HG03439 (cell line): ENCODE results near the gene TMEM220.
"Not testable (repeated sequence)": the region's sequence is repeated elsewhere in the genome, so short reads cannot be mapped to it uniquely, and the experiment has no call there.

Source experiments
- ATAC-seq: cut with Tn5 transposase; IDR thresholded peaks from one replicate; pipeline ENCODE4 v1.9.1; 2021; ENCODE audit warnings: mild to moderate bottlenecking, moderate library complexity; ENCODE audit not compliant: unreplicated experiment

The TMEM220 gene

DNA sequence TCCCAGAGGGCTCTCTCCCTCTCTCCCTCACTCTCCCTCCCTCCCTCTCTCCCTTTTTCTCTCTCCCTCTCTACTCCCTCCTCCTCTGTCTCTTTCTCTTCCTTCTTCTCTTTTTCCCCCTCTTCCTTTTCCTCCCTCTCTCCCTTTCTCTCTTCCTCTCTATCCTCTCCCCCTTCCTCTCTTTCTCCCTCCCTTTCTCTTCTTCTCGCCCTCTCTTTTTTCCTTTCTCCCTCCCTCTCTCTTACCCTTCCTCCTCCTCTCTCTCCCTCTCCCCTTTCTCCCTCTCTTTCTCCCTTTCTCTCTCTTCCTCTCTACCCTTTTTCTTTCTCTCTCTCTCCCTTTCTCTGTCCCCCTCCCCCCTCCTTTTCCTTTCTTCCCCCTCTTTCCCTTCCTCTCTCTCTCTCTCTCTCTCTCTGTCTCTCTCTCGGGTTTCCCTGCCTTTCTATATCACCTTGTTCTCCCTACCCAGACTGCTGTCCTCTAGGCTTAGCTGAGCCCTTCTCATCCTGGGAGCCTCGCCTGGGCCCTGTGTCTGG lies 25.8 kb upstream of the TMEM220 start:
- ATAC-seq: no peak

DNA sequence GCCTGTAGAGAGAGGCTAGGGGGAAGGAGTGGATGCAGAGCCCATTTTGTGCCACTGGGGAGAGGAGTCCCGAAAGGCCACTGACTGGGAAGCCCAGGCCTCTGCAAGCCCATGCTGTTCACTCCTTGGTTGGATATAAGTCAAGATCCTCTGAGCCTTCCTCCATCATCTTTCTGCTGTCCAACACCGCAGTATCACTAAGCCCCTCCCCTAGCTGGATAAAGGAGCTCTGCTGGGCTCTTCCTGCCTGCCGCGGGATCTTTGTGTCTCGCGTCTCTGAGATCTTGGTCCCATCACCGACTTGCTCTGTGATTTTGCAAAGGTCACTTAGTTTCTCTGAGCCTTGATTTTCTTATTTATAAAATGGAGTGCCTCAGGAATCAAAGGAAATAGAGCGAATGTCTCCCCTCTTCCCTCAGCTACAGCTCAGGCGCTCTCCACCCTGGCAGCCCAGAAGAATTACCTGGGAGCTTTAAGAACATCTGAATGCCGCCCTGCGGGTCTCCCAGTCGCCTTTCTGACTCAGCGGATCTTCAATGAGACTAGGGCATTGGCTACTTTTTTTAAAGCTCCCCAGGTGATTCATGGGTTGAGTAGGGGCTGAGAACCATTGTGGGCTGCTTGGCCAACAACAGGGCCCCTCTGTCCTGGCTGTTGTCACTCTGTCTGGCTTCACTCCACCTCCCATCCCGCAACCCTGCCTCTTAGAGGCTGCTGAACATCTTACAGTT lies 25.2 kb upstream of the TMEM220 start:
- ATAC-seq: no peak

DNA sequence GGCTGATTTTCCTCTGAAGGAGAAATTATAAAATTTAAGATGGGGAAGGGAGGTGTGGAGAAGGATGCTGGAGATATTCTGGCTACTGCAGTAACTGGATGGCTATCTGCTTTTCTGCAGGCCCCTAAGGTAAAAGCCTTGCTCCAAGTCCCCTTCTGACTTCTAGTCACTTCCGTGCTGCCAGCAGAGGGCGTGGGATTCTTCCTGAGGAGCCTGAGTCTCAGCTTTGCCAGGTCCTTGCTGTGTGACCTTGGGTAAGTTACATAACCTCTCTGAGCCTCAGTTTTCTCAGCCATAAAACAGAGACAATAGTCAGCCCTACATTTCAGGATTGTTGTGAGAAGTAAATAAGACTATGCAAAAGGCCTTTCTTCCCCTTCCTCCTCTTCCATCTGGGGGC lies 24.3 kb upstream of the TMEM220 start:
- ATAC-seq: no peak

DNA sequence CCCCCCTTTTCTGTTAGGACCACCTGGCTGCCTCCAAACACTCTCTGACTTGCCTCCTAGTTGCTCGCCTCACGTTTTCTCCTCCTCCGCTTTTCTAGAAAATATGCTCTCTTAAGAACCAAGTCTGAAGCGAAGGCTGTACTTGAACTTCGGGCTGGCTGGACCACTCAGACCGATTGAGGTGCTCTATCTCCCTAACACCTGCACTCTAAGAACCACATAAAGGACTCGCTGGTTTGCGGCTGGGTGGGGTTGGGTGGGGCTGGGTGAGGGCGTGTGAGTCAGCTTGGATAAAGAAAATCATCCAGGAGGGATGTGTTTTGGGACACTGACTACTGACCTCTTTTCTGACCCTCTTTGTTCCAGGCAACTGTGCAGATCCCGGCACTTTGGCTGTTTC lies 22.9 kb upstream of the TMEM220 start:
- no peak for ATAC-seq

DNA sequence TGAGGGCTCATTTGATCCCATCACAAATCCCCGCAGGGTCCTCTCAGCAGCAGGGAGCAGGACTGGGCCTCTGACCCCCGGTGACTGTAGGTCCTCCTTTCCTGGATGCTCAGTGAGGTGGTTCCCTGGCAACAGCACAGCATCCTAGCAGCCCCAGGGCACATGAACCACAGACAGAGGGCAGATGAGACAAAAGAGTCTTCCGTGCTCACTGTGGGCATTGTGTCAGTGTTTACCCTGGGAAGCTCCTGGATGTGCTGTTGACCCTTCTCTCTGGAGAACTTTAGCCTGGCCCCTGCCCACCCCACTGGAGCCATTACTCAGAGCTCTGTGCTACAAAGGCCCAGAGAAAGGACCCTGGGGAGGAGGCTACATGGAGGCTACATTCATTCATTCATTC lies 21.7 kb upstream of the TMEM220 start:
- no peak for ATAC-seq

DNA sequence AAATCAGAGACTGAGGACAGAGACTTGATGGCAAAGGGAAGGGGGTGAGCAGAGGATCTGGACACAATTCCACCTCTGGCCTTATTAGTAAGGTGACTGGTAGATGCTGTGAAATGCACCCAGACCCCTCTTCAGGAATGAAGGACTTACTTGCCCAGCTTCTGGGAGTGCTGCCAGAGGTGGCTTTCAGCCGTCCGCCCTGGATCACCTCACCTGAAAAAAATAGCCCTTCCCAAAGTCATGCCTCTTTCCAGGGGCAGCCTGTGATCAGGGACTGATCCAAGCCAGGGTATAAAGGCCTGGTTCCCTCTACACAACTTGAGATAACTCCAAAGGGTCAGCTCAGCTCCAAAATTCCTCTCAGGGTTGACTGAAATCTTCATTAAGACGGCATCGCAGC lies 20.4 kb upstream of the TMEM220 start:
- ATAC-seq: no peak

DNA sequence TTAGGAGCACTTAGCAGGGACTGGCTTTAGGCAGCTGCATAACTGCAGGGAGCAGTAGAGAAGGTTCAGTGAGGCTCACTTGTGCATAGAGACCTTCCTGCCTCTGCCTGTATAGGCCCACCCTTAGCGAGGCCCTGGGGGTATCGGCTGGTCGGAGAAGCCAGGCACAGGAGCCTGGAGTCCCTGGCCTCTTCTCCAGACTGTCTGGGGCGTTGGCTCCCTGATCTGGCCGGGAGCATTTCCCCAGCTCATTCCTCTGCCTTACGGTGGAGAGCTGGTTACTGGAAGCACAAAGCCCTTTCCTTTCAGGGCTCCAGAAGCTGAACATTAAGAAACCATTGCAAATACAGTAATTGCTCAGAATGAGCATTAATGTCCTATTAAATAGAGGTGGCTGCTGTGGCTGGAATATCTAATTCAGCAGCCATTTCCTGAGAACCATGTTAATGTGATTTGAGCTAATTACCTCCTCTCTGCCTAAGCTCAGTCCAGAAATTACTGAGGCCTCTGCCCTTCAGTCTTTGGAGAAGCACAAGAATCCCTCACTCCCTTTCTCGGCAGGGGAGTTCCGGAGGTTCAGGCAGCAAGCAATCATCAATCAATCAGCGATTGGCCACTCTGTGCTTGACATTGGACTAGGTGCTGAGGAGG lies 18.8 kb upstream of the TMEM220 start:
- no peak for ATAC-seq

DNA sequence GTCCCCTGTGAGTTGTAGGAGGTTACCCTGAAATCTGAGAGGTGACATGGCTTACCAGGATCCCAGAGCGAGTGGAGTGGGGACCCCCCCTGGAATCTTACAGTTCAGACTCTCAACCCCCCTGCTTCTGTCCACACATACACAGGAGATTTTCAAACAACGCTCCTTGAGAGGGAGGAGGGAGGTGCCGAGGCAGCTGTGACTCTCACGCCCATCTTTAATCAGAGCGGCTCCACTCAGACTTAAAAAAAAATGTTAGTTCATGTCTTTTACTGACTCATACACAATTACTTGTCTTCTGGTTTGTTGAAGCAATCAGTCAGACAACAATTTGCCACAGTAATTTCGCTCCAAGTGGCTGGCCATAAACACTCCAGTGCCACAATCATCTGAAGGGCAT lies 15.4 kb upstream of the TMEM220 start:
- ATAC-seq: no peak

DNA sequence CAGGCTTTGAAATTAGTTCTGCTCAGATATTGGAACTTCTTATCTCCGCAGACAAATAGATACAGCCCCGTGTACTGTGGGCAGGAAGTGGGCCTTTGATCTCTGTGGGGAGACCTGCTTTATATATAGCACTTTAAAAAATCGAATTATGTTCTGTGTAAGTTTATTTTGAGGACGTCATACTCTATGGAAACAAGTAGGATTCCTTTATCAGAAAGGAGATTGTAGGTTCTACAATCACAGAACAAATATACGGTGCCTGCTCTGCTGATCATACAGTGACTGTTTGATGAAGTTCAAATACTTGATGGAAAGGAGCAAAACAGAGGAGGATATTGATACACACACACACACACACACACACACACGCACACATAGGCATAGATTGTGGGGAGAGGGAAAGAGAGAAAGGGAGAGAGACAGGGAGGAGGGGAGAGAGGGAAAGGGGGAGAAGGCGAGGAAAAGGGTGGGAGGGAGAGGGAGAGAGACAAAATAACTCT lies 14.7 kb upstream of the TMEM220 start:
- no peak for ATAC-seq

DNA sequence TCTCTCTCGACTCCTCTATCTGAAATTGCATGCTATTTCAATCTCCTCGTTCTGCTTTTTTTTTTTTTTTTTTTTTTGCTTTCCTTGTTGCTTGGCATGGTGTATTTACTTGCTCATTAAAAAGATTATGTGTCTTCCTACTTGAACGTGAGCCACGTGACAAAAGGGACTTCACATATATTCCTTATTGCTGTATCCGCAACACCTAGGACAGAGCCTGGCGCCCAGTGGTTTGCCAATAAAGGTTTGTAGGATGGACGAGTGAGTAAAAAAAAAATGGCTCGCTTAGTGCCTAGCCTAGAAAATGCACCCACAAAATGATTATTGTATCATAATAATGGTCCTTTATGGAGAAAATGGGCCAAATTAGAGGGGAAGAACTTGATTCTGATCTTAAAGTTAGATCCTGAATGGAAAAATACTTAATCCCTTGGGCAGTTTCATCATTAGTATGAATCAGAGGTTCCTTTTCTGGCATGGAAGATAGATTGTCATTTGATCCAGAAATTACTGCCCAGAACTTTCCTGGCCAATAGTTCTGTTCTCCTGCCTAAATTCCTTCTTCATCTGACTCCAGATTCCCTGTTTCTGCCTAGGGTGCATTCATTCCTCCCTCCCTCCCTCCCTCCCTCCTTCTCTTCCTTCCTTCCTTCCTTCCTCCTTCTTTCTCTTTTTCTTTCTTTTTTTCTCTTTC lies 13.6 kb upstream of the TMEM220 start:
- no peak for ATAC-seq

DNA sequence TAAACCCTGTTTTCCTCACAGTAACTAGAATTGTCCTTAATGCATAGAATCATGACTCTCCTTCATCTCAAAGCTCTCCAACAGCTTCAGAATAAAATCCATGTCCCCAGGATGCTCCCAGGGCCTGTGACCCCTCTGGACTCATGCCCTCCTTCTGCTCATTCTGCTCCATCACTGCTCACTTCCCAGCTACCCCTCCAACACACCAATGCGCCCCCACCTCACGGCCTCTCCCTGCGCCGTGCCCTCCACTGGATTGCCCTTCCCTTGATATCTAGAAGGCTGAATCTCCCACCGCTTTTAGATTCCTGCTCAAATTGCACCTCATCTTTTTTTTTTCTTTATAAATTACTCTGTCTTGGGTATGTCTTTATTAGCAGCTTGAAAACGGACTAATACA lies 12.6 kb upstream of the TMEM220 start:
- no peak for ATAC-seq

DNA sequence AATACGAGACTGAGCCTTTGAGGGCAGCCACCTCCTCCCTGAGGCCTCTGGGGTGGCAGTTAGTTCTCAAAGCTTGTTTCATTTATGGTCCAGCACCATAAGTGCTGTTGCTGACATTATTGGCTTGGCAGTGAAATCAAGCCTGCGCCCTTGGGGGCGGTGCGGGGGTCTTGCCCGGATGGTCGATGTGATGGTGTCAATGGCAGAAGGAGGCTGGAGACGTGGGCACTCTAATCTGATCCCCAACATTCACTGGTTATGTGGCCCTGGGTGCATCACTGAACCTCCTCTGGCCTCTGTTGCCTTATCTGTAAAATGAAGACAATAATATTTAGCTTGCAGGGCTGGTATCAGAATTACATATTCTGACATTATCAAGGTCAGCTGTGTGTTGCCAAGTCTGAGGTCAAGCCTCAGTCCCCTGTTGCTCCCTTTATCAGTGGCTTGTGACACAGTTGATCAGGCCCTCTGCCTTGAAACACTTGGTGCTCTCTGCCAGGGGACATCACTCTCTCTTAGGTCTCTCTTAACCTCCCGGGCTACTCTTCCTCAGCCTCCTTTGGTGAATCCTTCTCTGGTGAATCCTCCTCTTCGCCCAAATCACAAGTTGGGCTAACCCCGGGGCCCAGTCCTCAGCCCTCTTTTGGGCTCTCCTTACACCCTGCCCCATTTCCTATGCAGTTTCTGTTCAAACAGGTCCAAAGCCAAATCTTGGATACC lies 11.8 kb upstream of the TMEM220 start:
- ATAC-seq: no peak

DNA sequence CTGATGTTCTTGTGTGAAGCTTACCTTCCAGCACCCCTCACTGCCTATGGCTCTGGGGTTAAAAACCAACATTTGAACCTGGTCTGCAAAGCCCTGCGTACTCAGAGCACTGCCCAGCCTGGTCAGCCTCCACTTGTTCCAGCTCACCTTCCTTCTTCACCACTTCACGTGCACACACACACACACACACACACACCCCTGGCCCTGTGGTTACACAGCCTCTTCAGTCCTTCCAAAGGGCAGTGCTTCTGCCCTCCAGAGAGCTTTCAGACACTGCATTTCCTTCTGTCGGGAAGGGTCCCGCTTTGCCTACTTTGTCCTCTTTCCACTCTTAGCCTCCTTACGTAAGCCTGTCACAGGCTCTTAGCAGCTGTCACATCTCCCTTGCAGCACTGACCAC lies 9.6 kb upstream of the TMEM220 start:
- ATAC-seq: no peak

DNA sequence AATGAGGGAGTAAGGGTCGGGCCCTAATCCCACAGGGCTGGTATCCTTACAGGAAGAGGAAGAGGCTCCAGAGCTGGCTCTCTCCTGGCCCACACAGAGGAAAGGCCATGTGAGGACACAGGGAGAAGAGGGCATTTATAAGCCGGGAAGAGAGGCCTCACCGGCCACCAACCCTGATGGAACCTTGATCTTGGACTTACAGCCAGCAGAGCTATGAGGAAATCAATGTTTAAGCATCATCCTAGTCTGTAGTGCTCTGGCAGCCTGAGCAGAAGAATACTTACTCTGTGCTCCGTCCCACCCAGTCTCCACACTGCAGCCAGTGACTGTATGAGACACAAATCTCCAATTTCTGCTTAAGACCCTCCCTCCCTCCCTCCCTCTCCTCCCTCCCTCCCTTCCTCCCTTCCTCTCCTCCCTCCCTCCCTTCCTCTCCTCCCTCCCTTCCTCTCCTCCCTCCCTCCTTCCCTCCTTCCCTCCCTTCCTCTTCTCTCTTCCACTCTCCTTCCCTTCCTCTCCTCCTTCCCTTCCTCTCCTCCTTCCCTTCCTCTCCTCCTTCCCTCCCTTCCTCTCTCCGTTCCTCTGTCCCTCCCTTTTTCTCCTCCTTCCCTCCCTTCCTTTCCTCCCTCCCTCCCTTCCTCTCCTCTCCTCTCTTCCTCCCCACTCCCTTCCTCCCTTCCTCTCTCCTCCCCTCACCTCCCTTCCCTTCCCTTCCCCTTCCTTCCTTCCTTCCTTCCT lies 8.9 kb upstream of the TMEM220 start:
- no peak for ATAC-seq

DNA sequence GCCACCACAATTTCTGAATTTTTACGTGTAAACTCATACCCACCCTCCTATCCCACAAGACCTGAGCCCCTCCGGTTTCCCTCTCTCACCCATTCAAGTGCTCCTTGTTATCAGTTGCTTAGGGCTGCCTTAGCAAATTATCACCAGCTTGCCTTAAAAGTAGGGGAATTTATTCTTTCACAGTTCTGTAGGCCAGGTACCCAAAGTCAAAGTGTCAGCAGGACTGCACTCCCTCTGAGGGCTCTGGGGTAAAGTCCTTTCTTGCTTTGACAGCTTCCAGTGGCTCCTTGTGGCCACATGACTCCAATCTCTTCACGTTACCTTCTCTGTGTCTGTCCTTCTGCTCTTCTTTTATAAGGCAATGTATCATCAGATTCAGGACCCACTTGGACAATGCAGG lies 7.9 kb upstream of the TMEM220 start:
- no peak for ATAC-seq

DNA sequence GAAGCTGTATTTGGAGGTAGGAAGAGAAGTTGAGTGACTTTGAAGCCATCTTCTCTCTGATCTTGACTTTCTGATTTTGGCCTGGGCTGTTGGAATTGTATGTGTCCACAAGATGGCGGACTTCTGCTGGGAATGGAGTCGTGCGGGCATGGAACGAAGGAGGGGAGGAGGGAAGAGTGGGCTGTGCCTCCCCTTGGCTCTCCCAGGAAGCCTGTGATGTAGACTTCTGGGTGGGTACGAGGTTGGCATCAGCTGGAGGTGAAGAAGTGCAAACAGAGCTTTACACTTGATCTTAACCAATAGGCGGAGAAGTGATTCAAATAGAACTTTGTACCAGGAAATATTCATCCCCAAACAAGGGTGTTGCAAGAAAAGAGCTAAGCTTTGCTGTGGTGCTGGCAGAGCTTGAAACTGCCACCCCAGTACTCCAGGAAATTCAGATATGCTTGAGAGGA lies 7.4 kb upstream of the TMEM220 start:
- no peak for ATAC-seq

DNA sequence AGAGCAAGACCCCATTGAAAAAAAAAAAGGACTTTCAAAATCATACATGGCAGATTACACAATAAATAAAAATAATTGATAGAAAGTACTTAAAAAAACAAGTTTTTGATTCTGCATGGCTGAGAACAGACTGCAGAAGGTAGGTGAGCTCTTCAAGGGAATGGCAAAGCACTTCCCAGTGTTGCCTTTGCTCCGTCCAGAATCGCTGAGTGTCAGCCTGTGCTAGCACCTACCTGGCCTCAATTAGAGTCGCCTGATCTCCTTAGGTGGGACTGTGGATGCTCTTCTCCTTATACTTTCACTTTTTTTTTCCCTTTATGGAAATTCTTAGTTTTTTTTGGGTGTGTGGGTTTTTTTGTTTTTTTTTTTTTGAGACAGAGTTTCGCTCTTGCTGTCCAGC lies 6.0 kb upstream of the TMEM220 start:
- no peak for ATAC-seq

DNA sequence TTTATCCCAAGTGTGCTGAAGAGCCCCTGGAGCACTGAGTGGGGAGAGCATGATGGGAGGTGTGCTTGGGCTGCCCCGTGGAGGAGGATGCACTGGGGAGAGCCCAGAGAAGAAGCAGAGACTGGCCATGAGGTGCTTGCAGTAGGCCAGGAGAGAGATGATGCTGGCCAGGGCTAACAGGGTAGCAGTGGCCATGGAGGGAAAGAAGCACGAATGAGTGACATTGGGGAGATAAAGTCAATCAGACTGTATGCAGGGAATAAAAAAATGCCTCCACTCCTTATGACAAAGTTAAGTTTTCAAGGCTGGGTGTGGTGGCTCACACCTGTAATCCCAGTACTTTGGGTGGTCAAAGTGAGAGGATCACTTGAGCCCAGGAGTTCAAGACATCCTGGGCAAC lies 5.4 kb upstream of the TMEM220 start:
- no peak for ATAC-seq

DNA sequence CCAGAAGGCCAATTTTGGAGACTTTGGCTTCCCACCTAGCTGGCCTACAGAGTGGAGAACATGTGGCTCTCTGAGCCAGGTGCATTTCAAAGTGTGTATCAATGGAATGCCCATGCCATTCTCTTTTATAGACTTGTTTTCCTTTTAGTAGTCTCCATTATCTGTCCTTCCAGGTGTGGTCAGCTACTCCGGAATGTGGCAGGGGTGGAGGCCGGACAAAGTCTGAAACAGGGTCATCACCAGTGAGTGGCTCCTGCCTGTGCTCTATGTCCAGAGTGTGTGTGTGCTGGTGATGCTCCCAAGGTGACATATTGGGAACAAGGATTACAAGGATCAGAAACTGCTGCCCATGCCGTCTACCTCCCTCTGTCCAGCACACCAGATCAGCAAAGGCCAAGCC lies 3.8 kb upstream of the TMEM220 start:
- ATAC-seq: no peak

DNA sequence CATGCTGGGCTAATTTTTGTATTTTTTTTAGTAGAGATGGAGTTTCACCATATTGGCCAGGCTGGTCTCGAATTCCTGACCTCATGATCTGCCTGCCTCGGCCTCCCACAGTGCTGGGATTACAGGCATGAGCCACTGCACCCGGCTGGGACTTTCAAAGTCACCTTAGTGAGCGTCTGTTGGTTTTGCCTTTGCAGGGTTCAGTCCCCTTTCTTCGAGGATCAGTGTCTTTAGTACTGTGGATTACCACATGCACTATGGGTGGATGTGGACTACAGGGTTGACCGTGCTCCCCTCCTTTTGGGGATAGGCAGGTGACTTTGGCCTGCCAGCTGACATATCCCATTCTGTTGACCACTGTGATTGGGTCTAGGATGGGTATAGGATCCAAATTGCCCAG lies 2.3 kb upstream of the TMEM220 start:
- ATAC-seq: not testable (repeated sequence)
